Spleen (tissue), 11 donors: ENCODE data around the gene MSH5. TPM values are rescaled to one million over a fixed set of nuclear protein-coding genes. Genes with fewer than 3 reads are reported as not detected.

Experiments
- DNase-seq: peaks from one replicate; pipeline ENCODE4 v3.0.0-alpha.2; 2020
- H3K27ac ChIP-seq, 8 donors: fragments of 200-600 bp; sonication (generic) in 7 of 8; 1 replicate in 4 of 8; 2 replicates in 4 of 8; pipeline versions ENCODE4 v1.5.0 to v1.8.0; 2016 to 2021; ENCODE audit warnings: inconsistent platforms in 4 of 8, mild to moderate bottlenecking in 4 of 8, moderate library complexity in 1 of 8
- H3K27me3 ChIP-seq, 7 donors: fragments of 200-600 bp; sonication (generic) in 6 of 7; replicated peaks in 1 of 7; 1 replicate in 4 of 7; 2 replicates in 3 of 7; pipeline versions ENCODE4 v1.5.0 to v1.8.0; 2016 to 2021; ENCODE audit warnings: inconsistent platforms in 3 of 7, mild to moderate bottlenecking in 1 of 7
- H3K36me3 ChIP-seq, 6 donors: fragments of 200-600 bp; sonication (generic) in 5 of 6; 1 replicate in 4 of 6; 2 replicates in 2 of 6; pipeline versions ENCODE4 v1.5.0 to v1.8.0; 2016 to 2021; ENCODE audit warnings: inconsistent platforms in 2 of 6
- H3K4me1 ChIP-seq, 6 donors: fragments of 200-600 bp; sonication (generic) in 5 of 6; 1 replicate in 3 of 6; 2 replicates in 3 of 6; pipeline versions ENCODE4 v1.5.0 to v1.8.0; 2016 to 2021; ENCODE audit warnings: inconsistent platforms in 3 of 6
- H3K4me3 ChIP-seq, 8 donors: fragments of 200-600 bp; sonication (generic) in 7 of 8; 1 replicate in 4 of 8; 2 replicates in 4 of 8; pipeline versions ENCODE4 v1.5.0 to v1.8.0; 2016 to 2021; ENCODE audit warnings: inconsistent platforms in 4 of 8, mild to moderate bottlenecking in 4 of 8, moderate library complexity in 2 of 8
- H3K9me3 ChIP-seq, 8 donors: fragments of 200-600 bp; sonication (generic) in 7 of 8; 1 replicate in 4 of 8; 2 replicates in 4 of 8; pipeline versions ENCODE4 v1.5.0 to v1.8.0; 2016 to 2021; ENCODE audit warnings: inconsistent platforms in 4 of 8
- POLR2A ChIP-seq, 3 donors: fragments of 450-650 bp; IDR thresholded peaks; one replicate each; pipeline ENCODE4 v1.5.1; 2017; ENCODE audit warnings: antibody characterized with exemption in 3 of 3, mild to moderate bottlenecking in 1 of 3
- POLR2AphosphoS5 ChIP-seq, 3 donors: sonication (generic); formaldehyde crosslinking; IDR thresholded peaks; one replicate each; pipeline ENCODE4 v1.5.1; 2017; ENCODE audit warnings: antibody characterized with exemption in 3 of 3
- WGBS, 5 donors: extraction: QIAGEN DNeasy Blood & Tissue Kit in 3 of 5; methylation state at CpG; one replicate each; pipeline versions ENCODE4 v1.1.5 to v1.1.7; 2013 to 2018; 5-methylcytosine and 5-hydroxymethylcytosine counted together
- intact Hi-C: fragments of 100-400 bp; cut with DNase I; formaldehyde crosslinking; loops from one replicate; pipeline ENCODE4 v1.15.0; 2023; ENCODE audit warnings: low total_unique reads
- polyA plus RNA-seq, 3 donors: library from polyadenylated mRNA; stranded (reverse); fragments of 200-250 nt; gene quantifications; one replicate each; pipeline ENCODE4 v1.2.1, GENCODE V29; 2013
- total RNA-seq, 7 donors: library from RNA; depleted of rRNA in 3 of 7; stranded (reverse); fragments of >200 nt in 3 of 7; fragmentation: NEBNext Ultra II Directional in 4 of 7; extraction: Animal tissue kit (Norgen Biotek cat#: 25700) in 4 of 7; gene quantifications; one replicate each; pipeline versions ENCODE4 v1.1.0 to v1.2.1, GENCODE V29; 2016 to 2021
- TF ChIP-seq, protein P1 (sequence below), 11 experiments: fragments of 200-600 bp in 7 of 11; fragments of 450-650 bp in 4 of 11; sonication (generic) in 4 of 11; IDR thresholded peaks in 8 of 11; conservative IDR thresholded peaks in 3 of 11; 1 replicate in 7 of 11; 2 replicates in 4 of 11; pipeline versions ENCODE4 v1.4.0 to v1.8.0; 2016 to 2021; ENCODE audit warnings: antibody characterized with exemption in 11 of 11, inconsistent platforms in 4 of 11, mild to moderate bottlenecking in 1 of 11
- donor health status: healthy with polysubstance abuse.
- donor health status: DM: no; HTN: no; CAD: no; lungs with moderate emphysema.
- donor health status: DM: no; HTN: no; CAD: no.
- donor health status: Bipolar disorder and iron deficiency.
- donor health status: healthy.
- donor health status: DM: no; HTN: no; CAD: no.
- donor health status: DM: yes; HTN: yes; CAD: no.

Gene MSH5
- total and polyA plus RNA-seq, 10 donors, result 11.2 to 35.2 (median 26.8) TPM

DNA sequence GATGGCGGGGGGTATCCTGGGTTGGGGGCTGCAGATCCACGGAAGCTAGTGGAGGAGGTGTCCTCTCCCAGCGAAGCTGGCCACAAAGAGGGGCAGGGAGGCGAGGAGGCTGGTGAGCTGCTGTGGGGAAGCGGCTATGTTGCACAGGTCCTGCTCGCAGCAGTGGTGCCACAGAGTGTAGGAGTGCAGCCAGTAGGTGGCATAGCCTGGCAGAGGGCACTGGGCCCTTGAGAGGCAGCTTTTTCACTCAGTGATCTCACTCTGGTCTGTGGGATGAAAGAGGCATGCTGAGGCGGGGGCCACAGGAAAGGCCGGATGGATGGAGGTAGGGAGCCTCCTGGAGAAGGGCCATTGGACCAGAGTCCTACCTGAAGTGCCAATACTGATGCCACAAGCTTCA, 27.5 kb upstream of the MSH5 start:
- TF ChIP-seq, protein P1, sequence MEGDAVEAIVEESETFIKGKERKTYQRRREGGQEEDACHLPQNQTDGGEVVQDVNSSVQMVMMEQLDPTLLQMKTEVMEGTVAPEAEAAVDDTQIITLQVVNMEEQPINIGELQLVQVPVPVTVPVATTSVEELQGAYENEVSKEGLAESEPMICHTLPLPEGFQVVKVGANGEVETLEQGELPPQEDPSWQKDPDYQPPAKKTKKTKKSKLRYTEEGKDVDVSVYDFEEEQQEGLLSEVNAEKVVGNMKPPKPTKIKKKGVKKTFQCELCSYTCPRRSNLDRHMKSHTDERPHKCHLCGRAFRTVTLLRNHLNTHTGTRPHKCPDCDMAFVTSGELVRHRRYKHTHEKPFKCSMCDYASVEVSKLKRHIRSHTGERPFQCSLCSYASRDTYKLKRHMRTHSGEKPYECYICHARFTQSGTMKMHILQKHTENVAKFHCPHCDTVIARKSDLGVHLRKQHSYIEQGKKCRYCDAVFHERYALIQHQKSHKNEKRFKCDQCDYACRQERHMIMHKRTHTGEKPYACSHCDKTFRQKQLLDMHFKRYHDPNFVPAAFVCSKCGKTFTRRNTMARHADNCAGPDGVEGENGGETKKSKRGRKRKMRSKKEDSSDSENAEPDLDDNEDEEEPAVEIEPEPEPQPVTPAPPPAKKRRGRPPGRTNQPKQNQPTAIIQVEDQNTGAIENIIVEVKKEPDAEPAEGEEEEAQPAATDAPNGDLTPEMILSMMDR (IDR thresholded peaks at IDR 0.05 in 8 of 11, conservative IDR thresholded peaks at IDR 0.05 in 3 of 11), result peak in 4 of 11 experiments; percentile 13 to 39 (median 25)
- TF ChIP-seq POLR2A (IDR thresholded peaks at IDR 0.05), result no peak
- peaks cover 0 to 20% (median 8%) of the 10 kb centered on the region in 6 donors for H3K4me1 ChIP-seq
- H3K4me3 ChIP-seq, result no peak overlapping the region
- DNase-seq, result no peak
- H3K27ac ChIP-seq, result no peak overlapping the region
- H3K27me3 ChIP-seq, result no peaks in the 10 kb centered on the region
- H3K9me3 ChIP-seq, result no peaks in the 10 kb centered on the region
- intact Hi-C loops, result no loop called here
- WGBS, 5 donors, result 61 to 79% (median 67%) methylated on average over 8 of the region's 8 CpGs
- no peaks in the 10 kb centered on the region for H3K36me3 ChIP-seq

DNA sequence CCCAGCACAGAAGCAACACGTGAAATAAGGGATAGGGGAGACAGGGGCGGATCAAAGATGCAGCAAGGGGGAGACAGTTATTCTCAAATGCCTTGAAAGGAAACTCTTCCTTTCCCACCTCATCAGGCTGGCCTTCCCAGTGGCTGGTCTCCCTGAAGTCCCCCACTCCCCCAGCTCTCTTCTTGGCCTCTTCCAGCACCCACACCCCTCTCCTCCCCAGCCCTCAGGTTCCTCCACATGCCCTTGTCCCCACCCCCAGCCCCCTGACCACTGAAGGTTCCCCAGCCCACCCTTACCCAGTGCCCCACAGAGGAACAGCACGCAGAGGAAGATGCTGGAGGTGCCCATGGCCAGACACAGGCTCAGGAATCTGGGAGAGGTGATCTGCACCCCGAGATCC, 26.3 kb upstream of the MSH5 start:
- Histone ChIP-seq H3K9me3 (no peaks in the 10 kb centered on the region), H3K4me3 (no peak overlapping the region), H3K36me3 (no peaks in the 10 kb centered on the region), H3K27me3 (no peaks in the 10 kb centered on the region), H3K4me1 (peaks cover 0 to 20% (median 8%) of the 10 kb centered on the region in 6 donors), H3K27ac (no peak overlapping the region)
- TF ChIP-seq, protein P1 (IDR thresholded peaks at IDR 0.05 in 8 of 11, conservative IDR thresholded peaks at IDR 0.05 in 3 of 11), result no peak
- no peak for TF ChIP-seq POLR2A (IDR thresholded peaks at IDR 0.05)
- TF ChIP-seq POLR2AphosphoS5 (IDR thresholded peaks at IDR 0.05), result no peak
- WGBS, 5 donors, result 74 to 84% (median 83%) methylated on average over 4 of the region's 4 CpGs
- intact Hi-C loops, result no loop called here
- no peak for DNase-seq

DNA sequence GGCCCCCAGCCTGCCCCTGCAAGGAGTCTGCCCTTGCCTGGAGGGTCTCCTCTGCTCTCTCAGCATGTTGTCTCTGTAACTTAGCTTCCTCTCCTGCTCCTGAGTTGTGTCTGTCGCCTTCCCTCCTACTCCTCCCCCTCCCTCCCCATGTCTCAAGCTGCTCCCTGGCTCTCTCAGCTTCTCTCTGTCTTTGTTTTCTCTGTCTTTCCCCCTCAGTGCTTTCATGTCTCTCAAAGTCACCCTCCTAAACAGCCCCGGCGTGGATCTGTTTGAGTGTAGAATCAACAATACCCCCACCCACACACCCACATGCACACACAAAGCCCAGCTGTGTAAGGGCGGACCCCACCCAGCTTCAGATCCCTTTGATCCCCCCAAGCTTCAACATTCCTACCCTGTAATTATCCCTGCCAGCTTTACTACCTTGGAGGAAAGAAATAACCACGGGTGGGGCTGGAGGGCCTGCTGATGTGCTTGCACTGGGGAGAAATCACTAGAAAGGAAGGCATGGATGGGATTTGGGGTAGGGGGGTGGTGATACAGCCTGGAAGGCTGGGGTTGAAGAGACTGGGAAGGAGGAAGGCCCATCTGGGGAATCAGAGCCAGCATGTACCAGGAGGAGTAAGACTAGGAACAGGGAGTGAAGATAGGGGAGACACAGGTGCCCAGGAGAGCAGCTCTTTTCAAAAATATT, 25.7 kb upstream of the MSH5 start:
- Histone ChIP-seq H3K36me3 (no peaks in the 10 kb centered on the region), H3K27ac (no peak overlapping the region), H3K4me3 (no peak overlapping the region), H3K9me3 (no peaks in the 10 kb centered on the region), H3K4me1 (peaks cover 0 to 20% (median 8%) of the 10 kb centered on the region in 6 donors), H3K27me3 (no peaks in the 10 kb centered on the region)
- WGBS, 5 donors, result 54 to 70% (median 60%) methylated on average over 5 of the region's 5 CpGs
- intact Hi-C loops, result no loop called here
- no peak for DNase-seq
- TF ChIP-seq, protein P1 (IDR thresholded peaks at IDR 0.05 in 8 of 11, conservative IDR thresholded peaks at IDR 0.05 in 3 of 11), result no peak
- no peak for TF ChIP-seq POLR2A (IDR thresholded peaks at IDR 0.05)
- TF ChIP-seq POLR2AphosphoS5 (IDR thresholded peaks at IDR 0.05), result no peak

DNA sequence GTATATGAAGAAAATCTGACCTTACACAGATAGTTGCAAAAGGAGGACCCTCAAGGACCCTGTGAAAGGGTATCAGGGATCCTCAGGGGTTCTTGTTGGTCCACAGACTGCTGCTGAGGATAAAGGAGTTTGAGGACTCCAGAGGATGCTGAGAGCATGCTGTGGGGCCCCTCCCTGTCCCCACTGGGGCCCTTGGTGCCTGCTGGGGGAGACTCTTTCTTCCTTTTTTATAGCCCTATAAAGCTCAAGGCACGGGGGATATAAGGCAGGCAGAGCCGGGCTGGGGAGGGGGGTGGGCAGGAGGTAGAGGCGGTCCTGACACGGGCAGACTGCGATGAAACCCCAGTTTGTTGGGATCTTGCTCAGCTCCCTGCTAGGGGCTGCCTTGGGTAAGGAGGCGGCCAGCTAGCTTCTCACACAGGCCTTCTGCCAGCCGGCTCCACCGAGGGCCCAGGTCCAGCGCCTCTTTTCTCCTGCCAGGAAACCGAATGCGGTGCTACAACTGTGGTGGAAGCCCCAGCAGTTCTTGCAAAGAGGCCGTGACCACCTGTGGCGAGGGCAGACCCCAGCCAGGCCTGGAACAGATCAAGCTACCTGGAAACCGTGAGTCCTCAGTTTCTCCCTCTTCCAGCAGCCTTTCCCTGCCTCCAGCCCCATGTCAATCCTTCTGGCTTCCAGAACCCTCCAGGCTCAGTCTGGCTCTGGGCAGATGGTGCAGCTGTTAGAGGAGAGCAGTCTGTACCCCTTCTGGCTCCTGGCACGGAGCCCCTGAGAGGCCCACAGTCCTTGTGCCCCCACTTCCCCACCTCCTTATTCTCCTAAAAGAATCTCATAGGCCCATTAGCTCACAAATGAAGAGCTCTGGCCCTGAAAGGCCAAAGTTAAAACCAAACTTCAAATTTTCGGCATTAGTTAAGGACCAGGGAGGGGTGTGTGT, 24.5 kb upstream of the MSH5 start, which contains the start of gene LY6G6D:
LY6G6D (plus strand) TSS at position 327 of the 937 bp plus-strand sequence; CDS start at position 335, 8 bp downstream.
- Histone ChIP-seq H3K4me1 (peaks cover 0 to 17% (median 8%) of the 10 kb centered on the region in 6 donors), H3K27me3 (no peaks in the 10 kb centered on the region), H3K9me3 (no peaks in the 10 kb centered on the region), H3K36me3 (no peaks in the 10 kb centered on the region), H3K4me3 (no peak within 1 kb of the TSS), H3K27ac (no peak within 1 kb of the TSS)
- TF ChIP-seq POLR2A (IDR thresholded peaks at IDR 0.05) (no peak), POLR2AphosphoS5 (IDR thresholded peaks at IDR 0.05) (no peak)
- TF ChIP-seq, protein P1 (IDR thresholded peaks at IDR 0.05 in 8 of 11, conservative IDR thresholded peaks at IDR 0.05 in 3 of 11), result no peak
- WGBS, 5 donors, result 75 to 89% (median 81%) methylated on average over 14 to 16 of the region's 16 CpGs
- intact Hi-C loops, result no loop called here
- no peak for DNase-seq
